ENCODE results near the gene P4HB.

- TF ChIP-seq, protein P1, sequence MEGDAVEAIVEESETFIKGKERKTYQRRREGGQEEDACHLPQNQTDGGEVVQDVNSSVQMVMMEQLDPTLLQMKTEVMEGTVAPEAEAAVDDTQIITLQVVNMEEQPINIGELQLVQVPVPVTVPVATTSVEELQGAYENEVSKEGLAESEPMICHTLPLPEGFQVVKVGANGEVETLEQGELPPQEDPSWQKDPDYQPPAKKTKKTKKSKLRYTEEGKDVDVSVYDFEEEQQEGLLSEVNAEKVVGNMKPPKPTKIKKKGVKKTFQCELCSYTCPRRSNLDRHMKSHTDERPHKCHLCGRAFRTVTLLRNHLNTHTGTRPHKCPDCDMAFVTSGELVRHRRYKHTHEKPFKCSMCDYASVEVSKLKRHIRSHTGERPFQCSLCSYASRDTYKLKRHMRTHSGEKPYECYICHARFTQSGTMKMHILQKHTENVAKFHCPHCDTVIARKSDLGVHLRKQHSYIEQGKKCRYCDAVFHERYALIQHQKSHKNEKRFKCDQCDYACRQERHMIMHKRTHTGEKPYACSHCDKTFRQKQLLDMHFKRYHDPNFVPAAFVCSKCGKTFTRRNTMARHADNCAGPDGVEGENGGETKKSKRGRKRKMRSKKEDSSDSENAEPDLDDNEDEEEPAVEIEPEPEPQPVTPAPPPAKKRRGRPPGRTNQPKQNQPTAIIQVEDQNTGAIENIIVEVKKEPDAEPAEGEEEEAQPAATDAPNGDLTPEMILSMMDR (IDR thresholded peaks at IDR 0.05; ENCODE audit: poor library complexity, severe bottlenecking): no peak
- TF ChIP-seq POLR2AphosphoS5 (IDR thresholded peaks at IDR 0.05) (no peak), EZH2 (IDR thresholded peaks at IDR 0.05; ENCODE audit: borderline replicate concordance, insufficient read depth, low read length, poor library complexity, severe bottlenecking) (no peak), SMC3 (conservative IDR thresholded peaks at IDR 0.05; ENCODE audit: poor library complexity) (no peak), REST (IDR thresholded peaks at IDR 0.05; ENCODE audit: borderline replicate concordance) (no peak), EP300 (conservative IDR thresholded peaks at IDR 0.05; ENCODE audit: poor library complexity, severe bottlenecking) (no peak)
Observed at GRCh38 chr17:81831563-81831956, 28.8 kb downstream of the P4HB start.
